Nephron progenitor cell (in vitro differentiated cells): ENCODE results near the gene ZBTB20.
A peak's percentile ranks its signal among the peaks of the same experiment; 100 is the strongest.

Experiments used
- DNase-seq: peaks from one replicate; pipeline ENCODE4 v3.0.0; 2021
- H3K27ac Mint-ChIP-seq: 2 replicates; pipeline ENCODE4 v1.8.0; 2021; ENCODE audit warnings: mild to moderate bottlenecking, moderate library complexity, mixed read lengths
- H3K27me3 Mint-ChIP-seq: 2 replicates; pipeline ENCODE4 v1.8.0; 2021; ENCODE audit warnings: mild to moderate bottlenecking, low read depth, mixed read lengths; ENCODE audit not compliant: poor library complexity
- H3K36me3 Mint-ChIP-seq: 2 replicates; pipeline ENCODE4 v1.8.0; 2021; ENCODE audit warnings: low read depth, mixed read lengths
- H3K4me1 Mint-ChIP-seq: 2 replicates; pipeline ENCODE4 v1.8.0; 2021; ENCODE audit warnings: mixed read lengths
- H3K4me3 Mint-ChIP-seq: 2 replicates; pipeline ENCODE4 v1.8.0; 2021; ENCODE audit warnings: mild to moderate bottlenecking, moderate library complexity, mixed read lengths
- H3K9me3 Mint-ChIP-seq: 2 replicates; pipeline ENCODE4 v1.8.0; 2021; ENCODE audit warnings: mild to moderate bottlenecking, moderate library complexity, mixed read lengths
- CTCF ChIP-seq: fragments of 200-600 bp; sonication (generic); IDR thresholded peaks from 2 replicates; pipeline ENCODE4 v1.5.0; 2021; ENCODE audit warnings: antibody characterized with exemption

Gene ZBTB20

GRCh38 chr3:114775395-114775794, 371.7 kb downstream of the ZBTB20 start:
- TF ChIP-seq CTCF: no peak
- no peaks in the 10 kb centered on the region for H3K27me3 Mint-ChIP-seq
- no peak overlapping the region for H3K4me3 Mint-ChIP-seq
- H3K36me3 Mint-ChIP-seq: peaks cover 7% of the 10 kb centered on the region
- peak overlapping the region; percentile 34 for H3K27ac Mint-ChIP-seq
- H3K4me1 Mint-ChIP-seq: peaks cover 11% of the 10 kb centered on the region
- DNase-seq: no peak
- H3K9me3 Mint-ChIP-seq: peaks cover 9% of the 10 kb centered on the region

GRCh38 chr3:114770874-114771273, 376.2 kb downstream of the ZBTB20 start:
- Mint-ChIP-seq H3K36me3 (no peaks in the 10 kb centered on the region), H3K27me3 (peaks cover 6% of the 10 kb centered on the region), H3K9me3 (peaks cover 3% of the 10 kb centered on the region), H3K4me1 (peaks cover 11% of the 10 kb centered on the region), H3K4me3 (no peak overlapping the region), H3K27ac (no peak overlapping the region)
- no peak for TF ChIP-seq CTCF
- no peak for DNase-seq

- no peak overlapping the region for H3K4me3 Mint-ChIP-seq
- H3K27ac Mint-ChIP-seq: no peak overlapping the region
- H3K4me1 Mint-ChIP-seq: no peaks in the 10 kb centered on the region
- peaks cover 9% of the 10 kb centered on the region for H3K27me3 Mint-ChIP-seq
- H3K9me3 Mint-ChIP-seq: no peaks in the 10 kb centered on the region
- H3K36me3 Mint-ChIP-seq: no peaks in the 10 kb centered on the region
- TF ChIP-seq CTCF: no peak
- no peak for DNase-seq
These were observed 383.0 kb downstream of the ZBTB20 start for GRCh38 chr3:114764056-114764492.

- no peak for DNase-seq
- no peak overlapping the region for H3K4me3 Mint-ChIP-seq
- H3K36me3 Mint-ChIP-seq: no peaks in the 10 kb centered on the region
- peaks cover 6% of the 10 kb centered on the region for H3K27me3 Mint-ChIP-seq
- no peaks in the 10 kb centered on the region for H3K9me3 Mint-ChIP-seq
- no peaks in the 10 kb centered on the region for H3K4me1 Mint-ChIP-seq
- no peak overlapping the region for H3K27ac Mint-ChIP-seq
- TF ChIP-seq CTCF: no peak
These were observed 384.9 kb downstream of the ZBTB20 start for GRCh38 chr3:114762144-114762543.

GRCh38 chr3:114760679-114761078, 386.4 kb downstream of the ZBTB20 start:
- H3K4me1 Mint-ChIP-seq: no peaks in the 10 kb centered on the region
- peaks cover under 1% of the 10 kb centered on the region for H3K27me3 Mint-ChIP-seq
- no peak for TF ChIP-seq CTCF
- no peaks in the 10 kb centered on the region for H3K36me3 Mint-ChIP-seq
- H3K9me3 Mint-ChIP-seq: no peaks in the 10 kb centered on the region
- DNase-seq: no peak
- H3K4me3 Mint-ChIP-seq: no peak overlapping the region
- H3K27ac Mint-ChIP-seq: no peak overlapping the region

GRCh38 chr3:114758831-114759699, 388.0 kb downstream of the ZBTB20 start:
- no peaks in the 10 kb centered on the region for H3K36me3 Mint-ChIP-seq
- no peak overlapping the region for H3K4me3 Mint-ChIP-seq
- H3K4me1 Mint-ChIP-seq: no peaks in the 10 kb centered on the region
- no peak for DNase-seq
- no peak for TF ChIP-seq CTCF
- H3K9me3 Mint-ChIP-seq: no peaks in the 10 kb centered on the region
- H3K27ac Mint-ChIP-seq: no peak overlapping the region
- H3K27me3 Mint-ChIP-seq: no peaks in the 10 kb centered on the region
